Measurements from ENCODE around the gene TRIM29. TPM values are rescaled to one million over a fixed set of nuclear protein-coding genes. Genes with fewer than 3 reads are reported as not detected.

TRIM29 gene
- total RNA-seq, 1 donor from 2014 or later = 1.1 TPM

DNA sequence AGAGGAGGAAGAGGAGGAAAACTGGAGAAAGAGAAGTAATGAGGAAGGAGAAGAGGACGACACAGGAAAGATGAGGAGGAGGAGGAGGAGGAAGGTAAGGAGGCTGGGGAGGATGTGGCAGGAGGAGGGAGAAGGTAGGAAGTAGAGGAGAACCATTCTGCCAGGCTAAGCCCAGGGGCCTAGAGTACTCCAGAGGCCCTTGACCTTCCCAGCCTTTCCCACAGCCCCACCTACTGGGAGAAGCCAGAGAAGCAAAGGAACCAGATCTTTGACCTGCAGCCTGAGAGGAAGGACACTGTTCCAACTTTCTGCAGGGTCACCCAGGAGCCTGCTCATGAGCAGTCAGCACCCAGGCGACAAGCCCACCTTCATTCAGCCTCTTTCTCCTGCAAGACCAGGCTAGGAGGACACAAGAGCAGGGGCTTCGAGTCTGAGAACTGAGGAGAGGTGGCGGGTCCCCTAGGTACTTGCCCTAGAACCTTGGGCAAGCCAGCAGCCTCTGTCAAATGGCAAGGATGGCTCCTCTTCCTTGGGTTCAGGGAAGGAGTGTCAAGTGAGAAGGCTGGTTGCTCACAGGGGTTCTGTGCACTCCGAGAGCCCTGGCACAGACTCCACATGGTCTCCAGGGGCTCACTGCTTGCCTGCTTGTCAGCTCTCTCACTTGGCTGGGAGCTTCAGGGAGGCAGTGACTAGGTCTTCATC, 45.0 kb upstream of the TRIM29 start:
- Histone ChIP-seq H3K36me3 (ENCODE audit: insufficient read depth, low read length) (no peaks in the 10 kb centered on the region), H3K9me3 (ENCODE audit: insufficient read depth, low read depth, low read length) (no peaks in the 10 kb centered on the region), H2AFZ (ENCODE audit: low read depth, low read length) (no peak overlapping the region), H3K27ac (ENCODE audit: low read depth, low read length) (no peak overlapping the region), H3K4me3 (ENCODE audit: insufficient read depth, low read depth, low read length) (no peak overlapping the region), H3K27me3 (ENCODE audit: insufficient read depth, low read length) (peaks cover 5% of the 10 kb centered on the region), H4K20me1 (ENCODE audit: insufficient read depth, low read length) (no peaks in the 10 kb centered on the region), H3K4me2 (ENCODE audit: low read length) (no peak overlapping the region), H3K4me1 (ENCODE audit: insufficient read depth, low read length) (peaks cover 18% of the 10 kb centered on the region), H3K9ac (ENCODE audit: low read length) (no peak overlapping the region), H3K79me2 (ENCODE audit: insufficient read depth, low read length) (no peaks in the 10 kb centered on the region)
- TF ChIP-seq, protein P1, sequence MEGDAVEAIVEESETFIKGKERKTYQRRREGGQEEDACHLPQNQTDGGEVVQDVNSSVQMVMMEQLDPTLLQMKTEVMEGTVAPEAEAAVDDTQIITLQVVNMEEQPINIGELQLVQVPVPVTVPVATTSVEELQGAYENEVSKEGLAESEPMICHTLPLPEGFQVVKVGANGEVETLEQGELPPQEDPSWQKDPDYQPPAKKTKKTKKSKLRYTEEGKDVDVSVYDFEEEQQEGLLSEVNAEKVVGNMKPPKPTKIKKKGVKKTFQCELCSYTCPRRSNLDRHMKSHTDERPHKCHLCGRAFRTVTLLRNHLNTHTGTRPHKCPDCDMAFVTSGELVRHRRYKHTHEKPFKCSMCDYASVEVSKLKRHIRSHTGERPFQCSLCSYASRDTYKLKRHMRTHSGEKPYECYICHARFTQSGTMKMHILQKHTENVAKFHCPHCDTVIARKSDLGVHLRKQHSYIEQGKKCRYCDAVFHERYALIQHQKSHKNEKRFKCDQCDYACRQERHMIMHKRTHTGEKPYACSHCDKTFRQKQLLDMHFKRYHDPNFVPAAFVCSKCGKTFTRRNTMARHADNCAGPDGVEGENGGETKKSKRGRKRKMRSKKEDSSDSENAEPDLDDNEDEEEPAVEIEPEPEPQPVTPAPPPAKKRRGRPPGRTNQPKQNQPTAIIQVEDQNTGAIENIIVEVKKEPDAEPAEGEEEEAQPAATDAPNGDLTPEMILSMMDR (IDR thresholded peaks at IDR 0.05; ENCODE audit: insufficient read depth, low read depth, low read length) = no peak
- TF ChIP-seq EZH2 (IDR thresholded peaks at IDR 0.05; ENCODE audit: insufficient read depth, low read length) = no peak
- DNase-seq (ENCODE audit: low read depth) = no peak
- H3K27me3 Mint-ChIP-seq (ENCODE audit: low read depth, unreplicated experiment) = peaks cover 38% of the 10 kb centered on the region
- H3K9me3 Mint-ChIP-seq (ENCODE audit: unreplicated experiment) = no peaks in the 10 kb centered on the region
- H3K27ac Mint-ChIP-seq (ENCODE audit: unreplicated experiment) = no peak overlapping the region
- H3K4me1 Mint-ChIP-seq (ENCODE audit: low read depth, unreplicated experiment) = peaks cover 25% of the 10 kb centered on the region
- H3K4me3 Mint-ChIP-seq (ENCODE audit: unreplicated experiment) = no peak overlapping the region
- FAIRE-seq = no peak
- no peaks in the 10 kb centered on the region for H3K36me3 Mint-ChIP-seq (ENCODE audit: low read depth, unreplicated experiment)

DNA sequence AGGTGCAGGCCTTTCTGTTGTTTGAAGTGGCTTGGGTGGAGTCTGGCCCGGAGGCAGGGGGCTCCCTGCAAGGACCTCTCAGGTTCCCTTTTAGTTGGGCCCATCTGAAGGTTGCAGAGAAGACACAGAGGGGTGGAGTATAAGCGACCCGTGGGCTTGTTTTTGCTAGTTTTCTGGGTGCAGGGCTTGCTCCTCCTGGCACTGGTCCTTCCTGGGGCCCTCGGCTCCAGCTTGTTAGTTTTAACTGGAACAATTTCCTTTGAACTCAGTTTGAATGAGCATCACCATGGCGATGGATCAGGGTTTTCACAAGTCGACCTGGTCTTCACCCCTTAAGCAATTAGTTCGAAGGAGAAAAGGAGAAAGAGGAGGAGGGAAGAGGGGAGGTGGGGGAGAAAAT, 44.5 kb upstream of the TRIM29 start:
- no peaks in the 10 kb centered on the region for H4K20me1 ChIP-seq (ENCODE audit: insufficient read depth, low read length)
- H3K4me1 ChIP-seq (ENCODE audit: insufficient read depth, low read length) = peaks cover 18% of the 10 kb centered on the region
- TF ChIP-seq EZH2 (IDR thresholded peaks at IDR 0.05; ENCODE audit: insufficient read depth, low read length) = no peak
- TF ChIP-seq, protein P1 (IDR thresholded peaks at IDR 0.05; ENCODE audit: insufficient read depth, low read depth, low read length) = no peak
- H3K36me3 Mint-ChIP-seq (ENCODE audit: low read depth, unreplicated experiment) = no peaks in the 10 kb centered on the region
- no peaks in the 10 kb centered on the region for H3K9me3 Mint-ChIP-seq (ENCODE audit: unreplicated experiment)
- peaks cover 25% of the 10 kb centered on the region for H3K4me1 Mint-ChIP-seq (ENCODE audit: low read depth, unreplicated experiment)
- H3K4me2 ChIP-seq (ENCODE audit: low read length) = no peak overlapping the region
- peaks cover under 1% of the 10 kb centered on the region for H3K27me3 ChIP-seq (ENCODE audit: insufficient read depth, low read length)
- H3K9ac ChIP-seq (ENCODE audit: low read length) = no peak overlapping the region
- no peaks in the 10 kb centered on the region for H3K79me2 ChIP-seq (ENCODE audit: insufficient read depth, low read length)
- no peaks in the 10 kb centered on the region for H3K36me3 ChIP-seq (ENCODE audit: insufficient read depth, low read length)
- no peak overlapping the region for H3K27ac Mint-ChIP-seq (ENCODE audit: unreplicated experiment)
- no peaks in the 10 kb centered on the region for H3K9me3 ChIP-seq (ENCODE audit: insufficient read depth, low read depth, low read length)
- H3K27ac ChIP-seq (ENCODE audit: low read depth, low read length) = no peak overlapping the region
- no peak overlapping the region for H3K4me3 ChIP-seq (ENCODE audit: insufficient read depth, low read depth, low read length)
- FAIRE-seq (no peak), DNase-seq (ENCODE audit: low read depth) (no peak)
- H3K27me3 Mint-ChIP-seq (ENCODE audit: low read depth, unreplicated experiment) = peaks cover 39% of the 10 kb centered on the region
- no peak overlapping the region for H2AFZ ChIP-seq (ENCODE audit: low read depth, low read length)
- H3K4me3 Mint-ChIP-seq (ENCODE audit: unreplicated experiment) = no peak overlapping the region

DNA sequence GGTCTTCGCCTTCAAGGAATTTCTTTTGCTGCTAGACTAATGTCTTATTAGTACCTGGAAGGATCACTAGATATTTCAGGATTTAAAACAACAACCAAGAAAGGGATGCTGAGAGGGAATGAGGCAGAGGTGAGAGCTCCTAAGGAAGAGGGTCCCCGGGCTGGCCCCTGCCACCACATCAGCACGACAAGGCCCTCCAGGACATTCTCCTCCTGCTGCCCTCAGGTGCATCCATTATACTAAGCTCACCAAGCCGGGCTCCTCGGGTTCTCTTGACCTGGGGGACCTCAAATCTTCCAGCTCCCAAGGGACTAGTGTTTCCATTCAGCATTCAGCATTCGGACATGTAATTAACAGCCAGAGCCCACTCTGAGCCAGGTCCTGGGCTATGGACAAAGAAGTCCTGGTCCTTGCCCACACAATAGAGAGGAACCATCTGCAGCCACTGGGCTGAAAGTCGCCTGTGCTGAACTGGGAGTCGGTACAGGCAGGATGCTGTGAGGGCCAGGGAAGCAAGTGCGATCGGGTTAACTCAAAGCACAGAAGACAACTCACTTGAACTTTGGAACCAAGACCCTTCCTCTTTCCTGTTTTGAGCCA, 43.6 kb upstream of the TRIM29 start:
- H2AFZ ChIP-seq (ENCODE audit: low read depth, low read length) = no peak overlapping the region
- no peak overlapping the region for H3K4me2 ChIP-seq (ENCODE audit: low read length)
- no peaks in the 10 kb centered on the region for H3K9me3 ChIP-seq (ENCODE audit: insufficient read depth, low read depth, low read length)
- no peak for FAIRE-seq
- Mint-ChIP-seq H3K36me3 (ENCODE audit: low read depth, unreplicated experiment) (no peaks in the 10 kb centered on the region), H3K4me3 (ENCODE audit: unreplicated experiment) (no peak overlapping the region), H3K27ac (ENCODE audit: unreplicated experiment) (no peak overlapping the region), H3K27me3 (ENCODE audit: low read depth, unreplicated experiment) (peaks cover 40% of the 10 kb centered on the region), H3K4me1 (ENCODE audit: low read depth, unreplicated experiment) (peaks cover 20% of the 10 kb centered on the region), H3K9me3 (ENCODE audit: unreplicated experiment) (no peaks in the 10 kb centered on the region)
- no peak overlapping the region for H3K9ac ChIP-seq (ENCODE audit: low read length)
- H3K36me3 ChIP-seq (ENCODE audit: insufficient read depth, low read length) = no peaks in the 10 kb centered on the region
- no peaks in the 10 kb centered on the region for H3K79me2 ChIP-seq (ENCODE audit: insufficient read depth, low read length)
- peaks cover 11% of the 10 kb centered on the region for H3K4me1 ChIP-seq (ENCODE audit: insufficient read depth, low read length)
- no peaks in the 10 kb centered on the region for H4K20me1 ChIP-seq (ENCODE audit: insufficient read depth, low read length)
- TF ChIP-seq EZH2 (IDR thresholded peaks at IDR 0.05; ENCODE audit: insufficient read depth, low read length) = no peak
- TF ChIP-seq, protein P1 (IDR thresholded peaks at IDR 0.05; ENCODE audit: insufficient read depth, low read depth, low read length) = no peak
- H3K27me3 ChIP-seq (ENCODE audit: insufficient read depth, low read length) = no peaks in the 10 kb centered on the region
- no peak overlapping the region for H3K4me3 ChIP-seq (ENCODE audit: insufficient read depth, low read depth, low read length)
- no peak for DNase-seq (ENCODE audit: low read depth)
- H3K27ac ChIP-seq (ENCODE audit: low read depth, low read length) = no peak overlapping the region
